GM18517 (cell line): Measurements from ENCODE around the gene ZNF433.
A peak's percentile ranks its signal among the peaks of the same experiment; 100 is the strongest.
"Not testable (repeated sequence)": the region's sequence is repeated elsewhere in the genome, so short reads cannot be mapped to it uniquely, and the experiment has no call there.

Experiments
- ATAC-seq: cut with Tn5 transposase; IDR thresholded peaks from one replicate; pipeline ENCODE4 v1.9.1; 2021; ENCODE audit warnings: mild to moderate bottlenecking, moderate library complexity; ENCODE audit not compliant: unreplicated experiment

The ZNF433 gene

DNA sequence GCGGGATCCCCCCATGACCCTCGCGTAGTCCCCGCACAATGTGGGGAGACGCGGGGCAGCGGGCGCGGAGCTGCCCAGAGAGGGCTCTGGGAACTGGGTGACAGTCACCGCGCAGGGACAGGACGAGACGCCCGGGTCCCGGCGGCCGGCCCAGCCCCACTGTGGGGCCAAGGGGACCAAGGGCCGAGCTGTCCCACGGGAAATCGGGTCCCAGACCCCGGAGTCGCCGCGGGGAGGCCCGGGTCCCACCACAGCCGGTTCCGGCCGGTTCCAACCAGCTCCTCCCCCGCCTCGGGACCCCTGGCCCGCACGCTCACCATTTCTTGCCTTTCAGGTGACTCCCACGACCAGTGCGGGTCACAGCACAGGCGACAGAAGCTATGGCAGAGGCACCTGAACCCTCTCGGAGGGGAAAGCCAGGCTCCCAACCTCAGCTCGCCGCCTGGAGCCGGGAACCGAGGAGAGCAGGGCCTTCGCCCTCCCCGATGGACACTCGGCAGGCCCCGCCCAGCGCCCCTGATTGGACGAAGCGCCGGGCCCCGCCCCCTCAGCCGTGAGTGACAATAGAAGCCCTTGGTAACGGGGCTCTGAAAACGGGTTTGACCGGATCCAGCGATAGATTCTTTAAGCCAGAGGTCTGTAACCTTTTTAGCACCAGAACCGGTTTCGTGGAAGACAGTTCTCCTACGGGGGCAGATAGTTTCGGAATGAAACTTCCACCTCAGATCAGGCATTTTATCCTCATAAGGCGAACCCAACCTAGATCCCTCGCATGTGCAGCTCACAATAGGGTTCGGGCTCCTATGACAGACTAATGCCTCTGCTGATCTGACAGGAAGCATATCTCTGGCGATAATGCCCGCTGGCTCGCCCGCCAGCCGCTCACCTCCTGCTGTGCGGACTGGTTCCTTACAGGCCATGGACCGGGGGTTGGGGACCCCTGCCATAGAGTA, at the start of gene ZNF433:
ZNF433 (minus strand) TSS at position 460 of the 953 bp plus-strand sequence; CDS start at position 320, 140 bp downstream.
- ATAC-seq: peak; percentile 87

DNA sequence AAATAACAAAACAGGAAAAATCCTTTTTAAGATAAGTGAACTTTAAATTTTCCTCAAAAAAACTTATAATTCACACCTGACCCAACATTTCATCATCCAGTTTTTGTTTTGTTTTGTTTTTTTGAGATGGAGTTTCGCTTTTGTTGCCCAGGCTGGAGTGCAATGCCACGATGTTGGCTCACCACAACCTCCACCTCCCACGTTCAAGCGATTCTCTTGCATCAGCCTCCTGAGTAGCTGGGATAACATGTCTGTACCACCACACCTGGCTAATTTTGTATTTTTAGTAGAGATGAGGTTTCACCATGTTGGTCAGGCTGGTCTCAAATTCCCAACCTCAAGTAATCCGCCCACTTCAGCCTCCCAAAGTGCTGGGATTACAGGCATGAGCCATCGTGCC, 47.9 kb upstream of the ZNF433 start:
- ATAC-seq: not testable (repeated sequence)

DNA sequence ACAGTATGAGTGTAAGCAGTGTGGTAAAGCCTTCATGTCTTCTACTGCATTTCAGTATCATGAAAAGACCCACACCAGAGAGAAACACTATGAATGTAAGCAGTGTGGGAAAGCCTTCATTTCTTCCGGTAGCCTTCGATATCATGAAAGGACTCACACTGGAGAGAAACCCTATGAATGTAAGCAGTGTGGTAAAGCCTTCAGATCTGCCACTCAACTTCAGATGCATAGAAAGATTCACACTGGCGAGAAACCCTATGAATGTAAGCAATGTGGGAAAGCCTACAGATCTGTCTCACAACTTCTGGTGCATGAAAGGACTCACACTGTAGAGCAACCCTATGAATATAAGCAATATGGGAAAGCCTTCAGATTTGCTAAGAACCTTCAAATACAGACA, 41.9 kb upstream of the ZNF433 start:
- no peak for ATAC-seq

DNA sequence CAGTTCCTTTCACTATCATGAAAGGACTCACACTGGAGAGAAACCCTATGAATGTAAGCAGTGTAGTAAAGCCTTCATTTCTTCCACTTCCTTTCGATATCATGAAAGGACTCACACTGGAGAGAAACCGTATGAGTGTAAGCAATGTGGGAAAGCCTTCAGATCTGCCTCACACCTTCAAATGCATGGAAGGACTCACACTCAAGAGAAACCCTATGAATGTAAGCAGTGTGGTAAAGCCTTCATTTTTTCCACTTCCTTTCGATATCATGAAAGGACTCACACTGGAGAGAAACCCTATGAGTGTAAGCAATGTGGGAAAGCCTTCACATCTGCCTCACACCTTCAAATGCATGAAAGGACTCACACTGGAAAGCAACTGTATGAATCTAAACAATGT, 40.9 kb upstream of the ZNF433 start:
- not testable (repeated sequence) for ATAC-seq

DNA sequence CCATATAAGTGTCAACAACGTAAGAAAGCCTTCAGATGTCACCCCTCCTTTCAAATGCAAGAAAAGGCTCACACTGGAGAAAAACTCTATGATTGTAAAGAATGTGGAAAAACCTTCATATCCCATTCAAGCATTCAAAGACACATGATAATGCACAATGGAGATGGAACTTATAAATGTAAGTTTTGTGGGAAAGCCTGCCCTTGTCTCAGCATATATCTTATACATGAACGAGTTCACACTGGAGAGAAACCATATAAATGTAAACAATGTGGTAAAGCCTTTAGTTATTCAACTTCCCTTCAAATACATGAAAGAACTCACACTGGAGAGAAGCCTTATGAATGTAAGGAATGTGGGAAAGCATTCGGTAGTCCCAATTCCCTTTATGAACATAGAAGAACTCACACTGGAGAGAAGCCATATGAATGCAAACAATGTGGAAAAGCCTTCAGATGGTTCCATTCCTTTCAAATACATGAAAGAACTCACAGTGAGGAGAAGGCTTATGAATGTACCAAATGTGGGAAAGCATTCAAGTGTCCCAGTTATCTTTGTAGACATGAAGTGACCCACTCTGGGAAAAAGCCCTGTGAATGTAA, 40.2 kb upstream of the ZNF433 start:
- ATAC-seq: no peak

DNA sequence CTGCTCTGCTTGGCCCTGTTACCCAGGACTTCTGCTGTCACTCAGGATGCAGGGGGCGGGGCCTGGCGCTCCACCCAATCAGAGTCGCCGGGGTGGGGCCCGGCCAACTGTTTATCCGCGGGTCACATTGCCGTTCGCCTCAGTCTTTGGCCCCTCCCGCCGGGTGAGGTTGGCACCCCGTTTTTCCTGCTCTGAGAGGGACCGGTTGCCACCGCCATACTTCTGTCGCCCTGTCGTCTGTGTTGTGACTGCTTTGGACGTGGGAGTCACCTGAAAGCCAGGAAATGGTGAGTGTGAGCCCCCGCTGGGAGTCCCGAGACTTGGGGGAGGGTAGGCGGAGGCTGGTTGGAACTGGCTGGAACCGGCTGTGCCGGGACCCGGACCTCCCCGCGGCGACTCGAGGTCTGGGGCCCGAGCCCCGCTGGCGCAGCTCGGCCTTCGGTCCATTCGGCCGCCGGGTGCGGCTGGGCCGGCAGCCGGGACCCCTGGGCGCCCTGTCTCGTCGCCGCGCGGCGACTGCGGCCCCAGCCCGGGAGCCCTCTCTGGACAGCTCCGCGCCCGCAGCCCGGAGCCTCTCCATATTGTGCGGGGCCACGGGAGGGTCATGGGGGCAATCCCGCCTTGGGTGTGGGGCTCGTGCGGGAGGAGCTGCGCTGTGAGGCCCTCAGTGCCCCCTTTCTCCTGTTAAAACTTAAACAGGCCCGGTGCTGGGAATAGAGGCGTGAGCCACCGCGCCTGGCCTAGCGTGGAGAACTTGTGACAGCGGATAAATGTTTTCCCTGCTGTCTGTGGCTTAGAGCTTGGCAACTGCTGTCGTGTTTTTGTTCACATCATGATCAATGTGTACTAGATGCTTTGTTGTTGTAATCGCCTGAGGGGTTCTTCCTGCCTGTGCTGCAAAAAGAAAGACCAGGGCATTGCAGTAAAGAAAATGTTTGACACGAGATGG, 29.4 kb upstream of the ZNF433 start, which contains the start of gene ZNF844:
ZNF844 (plus strand) TSS at position 142 of the 949 bp plus-strand sequence; CDS start at position 285, 143 bp downstream.
- peak; percentile 57 for ATAC-seq

DNA sequence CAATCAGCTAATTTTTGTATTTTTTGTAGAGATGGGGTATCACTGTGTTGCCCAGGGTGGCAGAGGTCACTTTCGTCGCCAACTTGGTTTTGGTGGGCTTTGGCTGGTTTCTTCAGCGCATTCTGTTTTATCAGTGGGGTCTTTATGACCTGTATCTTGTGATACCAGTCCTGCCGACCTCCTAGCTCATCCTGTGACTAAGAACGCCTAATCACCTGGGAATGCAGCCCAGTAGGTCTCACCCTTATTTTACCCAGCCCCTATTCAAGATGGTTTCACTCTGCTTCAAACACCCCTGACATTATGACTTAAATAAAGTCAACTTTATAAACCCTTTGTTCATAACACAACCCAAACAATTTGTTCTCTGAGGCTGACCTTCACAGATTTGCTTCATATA, 20.3 kb upstream of the ZNF433 start:
- ATAC-seq: no peak

DNA sequence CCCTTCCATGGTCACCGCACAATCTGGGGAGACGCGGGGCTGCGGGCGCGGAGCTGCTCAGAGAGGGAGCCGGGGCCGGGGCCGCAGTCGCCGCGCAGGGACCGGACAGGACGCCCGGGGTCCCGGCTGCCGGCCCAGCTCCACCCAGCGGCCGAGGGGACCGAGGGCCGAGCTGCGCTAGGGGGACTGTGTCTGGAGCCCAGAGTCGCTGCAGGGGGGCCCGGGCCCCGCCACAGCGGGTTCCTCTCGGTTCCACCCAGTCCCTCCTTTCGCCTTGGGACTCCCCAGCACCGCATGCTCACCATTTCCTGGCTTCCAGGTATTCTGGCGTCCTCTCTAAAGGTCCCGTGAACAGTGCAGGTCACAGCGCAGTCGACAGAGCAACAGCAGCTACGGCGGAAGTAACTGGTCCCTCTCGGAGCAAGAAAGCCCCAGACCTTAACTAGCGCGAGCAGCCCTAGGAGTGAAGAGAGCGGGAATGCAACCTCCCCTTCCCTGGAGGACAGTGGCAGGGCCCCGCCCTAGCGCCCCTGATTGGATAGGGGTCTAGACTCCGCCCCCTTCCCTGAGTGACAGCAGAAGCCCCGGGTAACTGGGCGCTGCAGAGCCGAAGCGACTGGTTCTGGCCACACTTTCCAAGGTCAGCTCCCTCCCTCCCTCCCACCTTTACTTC, 17.2 kb upstream of the ZNF433 start, which contains the start of gene ZNF878:
ZNF878 (minus strand) TSS at position 465 of the 673 bp plus-strand sequence; CDS start at position 305, 160 bp downstream.
- peak; percentile 75 for ATAC-seq

DNA sequence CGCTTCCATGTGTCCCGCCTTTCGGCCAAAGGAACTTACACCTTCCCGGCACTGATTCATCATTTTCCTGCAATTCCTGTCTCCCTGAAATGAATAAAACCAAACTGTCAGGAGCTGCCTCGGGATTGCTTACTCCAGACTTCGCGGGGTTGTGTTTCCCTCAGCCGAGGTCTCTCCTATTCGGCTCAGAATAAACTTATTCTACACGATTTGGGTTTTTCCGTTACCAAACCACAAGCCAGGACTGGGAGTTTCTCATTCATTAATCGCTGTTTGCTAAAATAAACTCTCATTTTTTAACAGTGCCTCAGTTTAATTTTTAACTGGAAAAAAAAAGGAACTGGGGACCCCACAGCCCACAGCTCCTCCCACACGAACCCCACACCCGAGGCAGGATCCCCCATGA, 16.6 kb upstream of the ZNF433 start:
- no peak for ATAC-seq

DNA sequence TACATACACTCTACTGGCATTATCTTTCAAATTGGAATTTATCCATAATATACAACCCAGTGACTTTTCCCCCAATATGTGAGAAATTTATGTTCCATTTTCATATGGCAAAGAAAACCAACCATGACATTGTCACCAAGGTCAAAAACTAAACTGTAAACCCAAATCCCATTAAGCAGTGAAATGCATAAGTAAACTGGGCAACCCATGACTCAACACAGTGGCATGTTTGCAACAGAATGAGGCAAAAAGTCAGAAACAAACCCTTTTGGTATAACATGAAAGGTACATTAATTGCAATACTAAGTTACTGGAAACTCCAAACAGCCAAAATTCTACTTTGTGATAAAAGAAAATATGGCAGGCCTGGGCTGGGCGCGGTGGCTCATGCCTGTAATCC, 12.4 kb upstream of the ZNF433 start:
- no peak for ATAC-seq

DNA sequence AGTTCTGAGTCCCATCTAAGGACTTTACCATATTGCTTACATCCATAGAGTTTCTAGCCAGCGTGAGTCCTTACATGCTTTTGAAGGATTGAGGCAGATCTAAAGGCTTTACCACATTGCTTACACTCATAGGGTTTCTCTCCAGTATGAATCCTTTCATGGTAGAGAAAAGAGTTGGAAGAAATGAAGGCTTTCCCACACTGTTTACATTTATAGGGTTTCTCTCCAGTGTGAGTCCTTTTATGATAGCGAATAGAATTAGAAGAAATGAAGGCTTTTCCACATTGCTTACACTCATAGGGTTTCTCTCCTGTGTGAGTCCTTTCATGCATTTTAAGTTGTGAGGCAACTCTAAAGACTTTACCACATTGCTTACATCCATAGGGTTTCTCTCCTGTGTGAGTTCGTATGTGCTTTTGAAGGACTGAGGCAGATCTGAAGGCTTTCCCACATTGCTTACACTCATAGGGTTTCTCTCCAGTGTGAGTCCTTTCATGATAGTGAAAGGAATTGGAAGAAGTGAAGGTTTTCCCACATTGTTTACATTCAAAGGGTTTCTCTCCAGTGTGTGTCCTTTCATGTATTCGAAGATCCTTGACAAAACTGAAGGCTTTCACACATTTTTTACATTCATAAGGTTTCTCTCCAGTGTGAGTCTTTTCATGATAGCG, 8.4 kb upstream of the ZNF433 start:
- ATAC-seq: no peak

DNA sequence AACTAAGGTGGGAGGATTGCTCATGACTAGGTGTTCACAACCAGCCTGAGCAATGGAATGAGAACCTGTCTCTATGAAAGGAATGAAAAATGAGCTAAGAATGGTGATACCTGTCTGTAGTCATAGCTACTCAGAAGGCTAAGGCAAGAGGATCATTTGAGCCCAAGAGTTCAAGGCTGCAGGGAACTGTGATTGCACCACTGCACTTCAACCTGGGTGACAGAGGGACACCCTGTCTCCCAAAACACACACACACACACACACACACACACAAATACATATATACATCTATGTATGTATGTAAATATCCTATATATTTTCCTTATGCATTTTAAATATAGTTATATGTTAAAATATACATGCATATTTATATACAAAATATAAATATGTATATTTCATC, 7.4 kb upstream of the ZNF433 start:
- no peak for ATAC-seq

DNA sequence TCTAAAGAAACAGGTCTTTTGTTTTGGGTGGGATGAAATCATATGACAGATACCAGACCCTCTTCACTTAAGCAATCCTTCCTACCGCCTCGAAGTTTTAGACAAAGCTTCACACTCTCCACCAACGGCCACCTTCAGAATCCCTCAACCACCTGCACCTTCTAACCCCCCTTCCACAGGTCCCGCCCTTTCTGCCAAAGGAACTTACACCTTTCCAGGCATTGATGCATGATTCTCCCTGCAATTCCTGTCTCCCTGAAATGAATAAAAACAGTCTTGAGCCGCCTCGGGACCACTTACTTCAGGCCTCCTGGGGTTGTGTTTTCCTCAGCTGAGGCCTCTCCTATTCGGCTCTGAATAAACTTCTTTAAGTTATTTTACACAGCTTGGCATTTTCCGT, 859 bp downstream of the ZNF433 start:
- ATAC-seq: no peak

DNA sequence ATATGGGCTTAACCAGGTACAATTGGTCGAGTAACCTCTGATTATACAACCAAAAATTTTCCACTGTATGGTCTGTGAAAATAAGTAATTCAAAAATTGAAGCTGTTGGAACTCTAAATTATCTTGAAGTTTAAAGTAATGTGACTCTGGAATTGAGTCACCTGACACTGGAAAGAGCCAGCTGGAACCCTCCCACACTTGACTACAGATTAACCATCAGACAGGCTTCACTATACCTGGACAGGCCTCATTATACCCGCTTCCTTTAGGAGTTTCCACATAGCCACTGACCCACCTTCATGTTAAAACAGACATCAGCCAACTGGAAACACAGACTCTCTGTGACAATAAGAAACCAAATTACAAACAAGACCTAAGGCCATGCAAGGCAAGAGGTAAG, 1.3 kb downstream of the ZNF433 start:
- no peak for ATAC-seq

DNA sequence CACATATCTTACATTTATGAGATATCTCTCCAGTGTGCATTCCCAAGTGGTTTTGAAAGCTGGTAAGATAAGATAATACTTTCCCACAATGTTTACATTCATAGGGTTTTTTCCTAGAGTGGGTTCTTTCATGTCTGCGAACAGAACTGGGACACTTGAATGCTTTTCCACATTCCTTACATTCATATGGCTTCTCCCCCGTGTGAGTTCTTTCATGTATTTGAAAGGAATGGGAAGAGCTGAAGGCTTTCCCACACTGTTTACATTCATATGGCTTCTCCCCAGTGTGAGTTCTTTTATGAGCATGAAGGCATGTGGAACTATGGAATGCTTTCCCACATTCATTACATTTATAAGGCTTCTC, 19.7 kb downstream of the ZNF433 start:
- no peak for ATAC-seq

DNA sequence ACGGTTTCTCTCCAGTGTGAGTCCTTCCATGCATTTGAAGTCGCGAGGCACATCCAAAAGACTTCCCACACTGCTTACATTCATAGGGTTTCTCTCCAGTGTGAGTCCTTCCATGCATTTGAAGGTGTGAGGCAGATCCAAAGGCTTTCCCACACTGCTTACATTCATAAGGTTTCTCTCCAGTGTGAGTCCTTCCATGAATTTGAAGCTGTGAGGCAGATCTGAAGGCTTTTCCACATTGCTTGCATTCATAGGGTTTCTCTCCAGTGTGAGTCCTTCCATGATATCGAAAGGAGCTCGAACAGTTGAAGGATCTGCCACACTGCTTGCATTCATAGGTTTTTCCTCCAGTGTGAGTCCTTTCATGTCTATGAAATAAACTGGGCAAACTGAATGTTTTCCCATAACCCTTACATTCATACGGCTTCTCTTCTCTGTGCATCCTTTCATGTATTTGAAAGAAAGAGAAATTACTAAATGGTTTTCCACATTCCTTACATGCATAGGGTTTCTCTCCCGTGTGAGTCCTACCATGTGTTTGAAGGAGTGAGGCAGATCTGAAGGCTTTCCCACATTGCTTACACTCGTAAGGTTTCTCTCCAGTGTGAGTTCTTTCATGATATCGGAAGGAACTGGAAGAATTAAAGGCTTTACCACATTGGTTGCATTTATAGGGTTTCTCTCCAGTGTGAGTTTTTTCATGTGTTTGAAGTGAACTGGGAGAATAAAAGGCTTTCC, 20.3 kb downstream of the ZNF433 start:
- no peak for ATAC-seq

DNA sequence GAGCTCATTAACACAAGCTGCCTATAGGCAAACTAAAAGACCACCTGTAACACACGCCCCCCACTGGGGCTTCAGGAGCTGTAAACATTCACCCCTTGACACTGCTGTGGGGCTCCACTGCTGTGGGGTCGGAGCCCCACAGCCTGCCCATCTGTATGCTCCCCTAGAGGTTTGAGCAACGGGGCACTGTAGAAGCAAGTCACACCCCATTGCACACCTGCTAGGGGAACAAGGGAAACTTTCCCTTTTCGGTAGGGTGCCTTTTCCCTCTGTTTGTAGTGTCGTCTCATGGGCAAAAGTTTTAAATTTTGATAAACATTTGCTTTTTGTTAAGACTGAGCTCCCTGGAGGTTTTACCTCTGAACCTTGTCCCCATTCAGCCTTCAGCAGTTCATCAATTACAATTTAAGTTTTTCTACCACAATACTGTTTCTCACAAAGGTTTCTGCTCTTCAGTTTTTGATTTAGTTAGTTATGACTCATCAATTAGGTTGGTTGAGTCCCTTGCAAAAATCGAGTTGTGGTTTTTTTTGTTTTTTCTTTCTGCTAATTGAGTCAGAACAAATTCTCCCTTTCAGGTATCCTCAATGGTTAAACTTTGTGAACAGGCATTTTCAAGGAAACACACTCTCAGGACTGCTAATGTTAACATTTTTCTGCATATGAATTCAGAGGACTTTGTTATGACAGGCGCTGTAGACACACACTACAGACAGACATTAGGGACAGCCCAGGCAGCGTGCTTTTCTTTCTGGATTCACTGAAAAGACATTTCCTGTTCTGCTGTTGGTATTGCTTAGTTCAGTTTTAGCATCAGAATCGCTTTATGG, 35.1 kb downstream of the ZNF433 start:
- no peak for ATAC-seq

DNA sequence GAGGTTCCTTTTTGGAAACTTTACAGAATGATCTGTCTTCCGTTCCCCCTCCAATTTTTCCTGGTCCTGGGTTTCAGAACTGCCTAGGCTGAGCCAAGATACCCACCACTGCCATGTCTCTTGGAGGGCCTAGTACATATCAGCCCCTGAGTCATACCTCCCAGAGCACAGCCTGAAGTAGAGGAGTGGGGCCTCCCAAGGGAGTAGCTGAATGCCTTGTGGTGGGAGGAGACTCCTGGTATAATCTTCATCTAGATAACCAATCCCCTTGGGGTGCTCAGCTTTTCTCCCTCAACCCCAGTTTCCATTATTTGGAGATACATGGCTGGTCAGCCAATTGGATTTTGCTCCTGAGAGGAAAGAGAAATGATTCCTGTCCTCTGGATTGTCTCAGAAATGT, 40.3 kb downstream of the ZNF433 start:
- no peak for ATAC-seq
